ENCODE results near the gene HOXD3. TPM values are rescaled to one million over a fixed set of nuclear protein-coding genes. Genes with fewer than 3 reads are reported as not detected.
A peak's percentile ranks its signal among the peaks of the same experiment; 100 is the strongest.

The HOXD3 gene
- total and polyA plus RNA-seq, 12 donors, result 2.0 to 41.3 (median 10.6) TPM

GRCh38 chr2:176160986-176161824 lies 4.1 kb downstream of the HOXD3 start:
- peak in 1 of 7 donors; percentile 45 for DNase-seq
- no peaks in the 10 kb centered on the region for H3K4me1 ChIP-seq (replicated peaks in 1 of 2)
- H3K4me3 ChIP-seq, result no peak overlapping the region
- intact Hi-C loops (cut with DNase I), result no loop called here
- no peaks in the 10 kb centered on the region for H3K36me3 ChIP-seq (replicated peaks in 1 of 2)
- H3K27ac ChIP-seq, result no peak overlapping the region
- WGBS, 4 donors, result 65 to 76% (median 73%) methylated on average over 22 of the region's 22 CpGs
- no peaks in the 10 kb centered on the region for H3K27me3 ChIP-seq
- TF ChIP-seq POLR2A (IDR thresholded peaks at IDR 0.05) (no peak), CTCF (IDR thresholded peaks at IDR 0.05) (no peak)
- no peaks in the 10 kb centered on the region for H3K9me3 ChIP-seq (replicated peaks in 1 of 3)

DNA sequence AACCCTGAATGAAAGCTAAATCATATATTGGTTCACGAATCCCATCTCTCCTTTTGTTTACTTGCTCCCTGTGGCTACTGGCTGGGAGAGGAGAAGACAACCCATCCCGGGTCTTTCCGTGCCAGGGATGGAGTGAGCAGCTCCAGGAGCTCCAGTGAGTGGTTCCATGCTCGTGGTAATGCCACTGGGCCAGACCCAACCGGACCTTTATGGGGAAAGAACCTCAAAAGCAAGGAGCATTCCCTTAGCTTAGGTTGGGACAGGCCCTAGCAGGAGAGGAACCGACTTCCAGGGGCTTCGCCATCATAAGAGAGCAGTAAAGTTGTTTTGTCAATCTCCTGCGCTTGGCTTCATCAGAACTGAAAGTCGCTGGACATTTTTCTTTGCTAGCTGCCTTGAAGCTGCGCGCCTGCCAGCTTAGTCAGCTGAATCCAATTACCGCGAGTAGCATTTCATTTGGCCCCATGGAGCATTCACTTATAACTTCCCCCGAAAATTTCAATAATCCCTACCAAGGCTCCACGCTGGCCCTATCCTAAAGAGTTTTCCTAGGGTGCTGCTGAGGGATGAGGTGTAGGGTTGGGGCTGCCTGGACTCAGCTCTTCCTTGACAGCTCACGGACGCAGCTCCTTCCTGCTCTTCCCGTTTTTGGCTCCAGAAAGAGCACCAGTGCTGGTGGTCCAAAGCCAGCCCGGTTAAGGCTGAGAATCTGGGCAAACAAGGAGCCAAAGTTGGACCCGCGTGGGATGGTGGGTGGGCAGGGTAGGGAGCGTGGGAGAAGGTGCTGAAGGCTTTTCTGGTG lies 4.9 kb downstream of the HOXD3 start:
- 46 to 57% (median 50%) methylated on average over 22 of the region's 22 CpGs for WGBS, 4 donors
- no peak for DNase-seq
- H3K4me3 ChIP-seq, result no peak overlapping the region
- no peaks in the 10 kb centered on the region for H3K27me3 ChIP-seq
- no peaks in the 10 kb centered on the region for H3K9me3 ChIP-seq (replicated peaks in 1 of 3)
- TF ChIP-seq POLR2A (IDR thresholded peaks at IDR 0.05) (no peak), CTCF (IDR thresholded peaks at IDR 0.05) (no peak)
- H3K36me3 ChIP-seq (replicated peaks in 1 of 2), result no peaks in the 10 kb centered on the region
- no peaks in the 10 kb centered on the region for H3K4me1 ChIP-seq (replicated peaks in 1 of 2)
- no peak overlapping the region for H3K27ac ChIP-seq
- intact Hi-C loops (cut with DNase I), result no loop called here

GRCh38 chr2:176162911-176163671 lies 6.0 kb downstream of the HOXD3 start:
- no peak overlapping the region for H3K27ac ChIP-seq
- H3K4me3 ChIP-seq, result no peak overlapping the region
- no peaks in the 10 kb centered on the region for H3K36me3 ChIP-seq (replicated peaks in 1 of 2)
- intact Hi-C loops (cut with DNase I), result no loop called here
- H3K27me3 ChIP-seq, result no peaks in the 10 kb centered on the region
- WGBS, 4 donors, result 41 to 56% (median 48%) methylated on average over 24 to 29 of the region's 29 CpGs
- H3K4me1 ChIP-seq (replicated peaks in 1 of 2), result no peaks in the 10 kb centered on the region
- DNase-seq, result no peak
- TF ChIP-seq CTCF (IDR thresholded peaks at IDR 0.05) (no peak), POLR2A (IDR thresholded peaks at IDR 0.05) (no peak)
- H3K9me3 ChIP-seq (replicated peaks in 1 of 3), result no peaks in the 10 kb centered on the region

DNA sequence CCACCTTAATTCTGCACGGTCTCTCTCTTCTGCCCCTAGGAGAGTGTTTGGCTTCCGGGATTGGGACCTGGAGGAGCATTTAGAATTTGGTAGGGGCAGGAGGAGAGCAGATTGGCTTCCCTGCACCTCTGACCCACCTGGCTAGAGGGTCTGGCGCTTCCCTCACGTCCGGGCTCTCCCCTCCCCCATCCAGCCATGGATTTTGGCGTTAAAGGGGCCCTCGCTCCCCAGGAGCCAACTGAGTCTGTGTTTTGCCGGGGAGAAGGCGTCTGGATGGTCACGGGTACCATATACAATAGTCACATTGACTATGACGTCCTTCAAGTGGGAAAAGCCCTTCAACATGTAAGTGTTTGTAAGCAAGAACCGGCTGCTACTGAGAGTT lies 6.6 kb downstream of the HOXD3 start:
- no peaks in the 10 kb centered on the region for H3K36me3 ChIP-seq (replicated peaks in 1 of 2)
- no peaks in the 10 kb centered on the region for H3K4me1 ChIP-seq (replicated peaks in 1 of 2)
- TF ChIP-seq POLR2A (IDR thresholded peaks at IDR 0.05) (no peak), CTCF (IDR thresholded peaks at IDR 0.05) (no peak)
- no peaks in the 10 kb centered on the region for H3K9me3 ChIP-seq (replicated peaks in 1 of 3)
- no peak for DNase-seq
- intact Hi-C loops (cut with DNase I), result no loop called here
- H3K27ac ChIP-seq, result no peak overlapping the region
- no peak overlapping the region for H3K4me3 ChIP-seq
- 63 to 78% (median 67%) methylated on average over 10 to 12 of the region's 12 CpGs for WGBS, 4 donors
- no peaks in the 10 kb centered on the region for H3K27me3 ChIP-seq
